HEK293 (cell line): ENCODE results near the gene IGDCC3.

Experiments used
- CTCF ChIA-PET: fragments of 350-600 bp; formaldehyde crosslinking; extraction: SDS; loops from one replicate; lab custom pipeline; 2021; ENCODE audit warnings: antibody characterized with exemption; lab: Yijun Ruan, JAX
- POLR2A ChIA-PET: fragments of 300-600 bp; formaldehyde crosslinking; extraction: SDS; loops from one replicate; lab custom pipeline; 2020; ENCODE audit warnings: antibody characterized with exemption, inconsistent platforms; lab: Yijun Ruan, JAX
- H3K27ac ChIP-seq: fragments of 200-500 bp; sonication (Bioruptor generic); 2 replicates; pipeline ENCODE4 v1.5.1; 2014; ENCODE audit warnings: low read depth, low read length, control low read depth, inconsistent platforms; ENCODE audit errors: extremely low read depth
- H3K36me3 ChIP-seq, 2 experiments: fragments of 200-500 bp in 1 of 2; sonication (Bioruptor generic) in 1 of 2; 1 replicate in 1 of 2; 2 replicates in 1 of 2; pipeline ENCODE4 v1.5.1; 2014 to 2017; ENCODE audit warnings: inconsistent platforms in 2 of 2, low read length in 2 of 2; ENCODE audit not compliant: control insufficient read depth in 2 of 2, insufficient read depth in 1 of 2
- H3K4me1 ChIP-seq: fragments of 200-500 bp; sonication (Bioruptor generic); 2 replicates; pipeline ENCODE4 v1.5.1; 2014; ENCODE audit warnings: mild to moderate bottlenecking, low read length, inconsistent platforms; ENCODE audit not compliant: control insufficient read depth, insufficient read depth
- H3K4me3 ChIP-seq: 2 replicates; pipeline ENCODE4 v1.5.1; 2011; ENCODE audit warnings: low read depth, mild to moderate bottlenecking, control low read depth, low read length, moderate library complexity
- H3K9me3 ChIP-seq: fragments of 200-500 bp; sonication (Bioruptor generic); 2 replicates; pipeline ENCODE4 v1.5.1; 2014; ENCODE audit warnings: low read depth, low read length, inconsistent platforms; ENCODE audit not compliant: control insufficient read depth, insufficient read depth
- HOXD13 ChIP-seq: sonication (generic); formaldehyde crosslinking; IDR thresholded peaks from 2 replicates; pipeline ENCODE4 v1.8.0; 2022; ENCODE audit warnings: missing genetic modification reagents, borderline replicate concordance
- RBAK ChIP-seq: fragments of 450-650 bp; formaldehyde crosslinking; IDR thresholded peaks from 2 replicates; pipeline ENCODE4 v1.5.1; 2016; ENCODE audit warnings: missing biosample characterization, missing genetic modification characterization
- SALL2 ChIP-seq: fragments of 450-650 bp; formaldehyde crosslinking; IDR thresholded peaks from 2 replicates; pipeline ENCODE4 v1.5.0; 2017; ENCODE audit warnings: missing biosample characterization, mild to moderate bottlenecking, missing genetic modification characterization, borderline replicate concordance
- ZFP41 ChIP-seq: fragments of 450-650 bp; formaldehyde crosslinking; IDR thresholded peaks from 2 replicates; pipeline ENCODE4 v1.5.1; 2016; ENCODE audit warnings: missing biosample characterization, missing genetic modification characterization, borderline replicate concordance
- ZNF175 ChIP-seq: fragments of 450-650 bp; formaldehyde crosslinking; IDR thresholded peaks from 2 replicates; pipeline ENCODE4 v1.5.1; 2016; ENCODE audit warnings: missing biosample characterization, missing genetic modification characterization
- ZNF433 ChIP-seq: fragments of 450-650 bp; formaldehyde crosslinking; IDR thresholded peaks from 2 replicates; pipeline ENCODE4 v1.5.1; 2016; ENCODE audit warnings: missing biosample characterization, missing genetic modification characterization, low read depth
- ZNF521 ChIP-seq: fragments of 450-650 bp; formaldehyde crosslinking; IDR thresholded peaks from 2 replicates; pipeline ENCODE4 v1.5.1; 2017; ENCODE audit warnings: missing biosample characterization, mild to moderate bottlenecking, missing genetic modification characterization
- ZNF555 ChIP-seq: fragments of 450-650 bp; formaldehyde crosslinking; conservative IDR thresholded peaks from 2 replicates; pipeline ENCODE4 v1.5.1; 2017; ENCODE audit warnings: missing biosample characterization, mild to moderate bottlenecking, missing genetic modification characterization, inconsistent platforms
- ZNF600 ChIP-seq: fragments of 450-650 bp; formaldehyde crosslinking; IDR thresholded peaks from 2 replicates; pipeline ENCODE4 v1.5.1; 2016; ENCODE audit warnings: missing biosample characterization, missing genetic modification characterization
- ZNF623 ChIP-seq: fragments of 450-650 bp; formaldehyde crosslinking; IDR thresholded peaks from 2 replicates; pipeline ENCODE4 v1.5.1; 2016; ENCODE audit warnings: missing biosample characterization, missing genetic modification characterization
- ZNF660 ChIP-seq: fragments of 450-650 bp; IDR thresholded peaks from 2 replicates; pipeline ENCODE4 v1.5.1; 2018; ENCODE audit warnings: missing biosample characterization, mild to moderate bottlenecking, missing genetic modification characterization
- TF ChIP-seq, protein P1 (sequence below): fragments of 450-650 bp; formaldehyde crosslinking; IDR thresholded peaks from 2 replicates; pipeline ENCODE4; 2016; ENCODE audit warnings: missing biosample characterization, missing genetic modification characterization
- TF ChIP-seq, protein P2 (sequence below): fragments of 450-650 bp; formaldehyde crosslinking; IDR thresholded peaks from 2 replicates; pipeline ENCODE4 v1.5.1; 2016; ENCODE audit warnings: missing biosample characterization, missing genetic modification characterization, borderline replicate concordance
- TF ChIP-seq, protein P3 (sequence below): fragments of 450-650 bp; formaldehyde crosslinking; IDR thresholded peaks from 2 replicates; pipeline ENCODE4 v1.5.1; 2017; ENCODE audit warnings: missing biosample characterization, missing genetic modification characterization
- TF ChIP-seq, protein P4 (sequence below): fragments of 450-650 bp; formaldehyde crosslinking; IDR thresholded peaks from 2 replicates; pipeline ENCODE4 v1.5.1; 2016; ENCODE audit warnings: missing biosample characterization, missing genetic modification characterization, borderline replicate concordance
- TF ChIP-seq, protein P5 (sequence below): fragments of 450-650 bp; formaldehyde crosslinking; IDR thresholded peaks from 2 replicates; pipeline ENCODE4 v1.5.1; 2016; ENCODE audit warnings: missing biosample characterization, missing genetic modification characterization

The IGDCC3 gene

DNA sequence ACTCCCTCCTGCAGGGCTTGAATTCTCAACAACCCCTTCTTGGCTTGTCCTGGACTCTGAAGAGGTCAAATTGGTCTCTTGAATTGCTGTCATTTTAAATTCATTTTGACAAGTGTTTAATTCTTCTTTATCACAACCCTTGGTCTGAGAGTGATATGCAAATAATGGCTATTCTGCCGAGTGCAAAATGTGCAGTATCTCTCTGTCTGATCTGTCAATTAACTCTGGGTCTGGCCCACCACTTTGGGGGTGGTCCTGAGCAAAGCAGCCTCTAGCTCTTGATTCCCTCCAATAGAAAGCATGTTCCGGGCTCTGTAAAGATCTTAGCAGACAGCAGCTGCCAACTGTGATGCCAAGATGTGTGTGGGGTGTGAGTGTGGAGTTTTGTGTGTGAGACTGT is 2.2 kb upstream of the IGDCC3 start:
- no peak overlapping the region for H3K27ac ChIP-seq
- no peaks in the 10 kb centered on the region for H3K9me3 ChIP-seq
- peaks cover 17% of the 10 kb centered on the region for H3K4me1 ChIP-seq
- ChIA-PET CTCF (interaction anchor here (0.7 to 17.3 kb wide), 4 partner anchors 14 to 189 kb away, joined by 3 to 454 read pairs (median 5); no protein-coding TSS in a partner anchor), POLR2A (no interaction called here)
- TF ChIP-seq, protein P1, sequence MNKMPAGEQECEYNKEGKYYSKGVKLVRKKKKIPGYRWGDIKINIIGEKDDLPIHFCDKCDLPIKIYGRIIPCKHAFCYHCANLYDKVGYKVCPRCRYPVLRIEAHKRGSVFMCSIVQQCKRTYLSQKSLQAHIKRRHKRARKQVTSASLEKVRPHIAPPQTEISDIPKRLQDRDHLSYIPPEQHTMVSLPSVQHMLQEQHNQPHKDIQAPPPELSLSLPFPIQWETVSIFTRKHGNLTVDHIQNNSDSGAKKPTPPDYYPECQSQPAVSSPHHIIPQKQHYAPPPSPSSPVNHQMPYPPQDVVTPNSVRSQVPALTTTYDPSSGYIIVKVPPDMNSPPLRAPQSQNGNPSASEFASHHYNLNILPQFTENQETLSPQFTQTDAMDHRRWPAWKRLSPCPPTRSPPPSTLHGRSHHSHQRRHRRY, result no peak
- no peak for TF ChIP-seq SALL2 (tag by site-specific recombination)
- TF ChIP-seq, protein P2, sequence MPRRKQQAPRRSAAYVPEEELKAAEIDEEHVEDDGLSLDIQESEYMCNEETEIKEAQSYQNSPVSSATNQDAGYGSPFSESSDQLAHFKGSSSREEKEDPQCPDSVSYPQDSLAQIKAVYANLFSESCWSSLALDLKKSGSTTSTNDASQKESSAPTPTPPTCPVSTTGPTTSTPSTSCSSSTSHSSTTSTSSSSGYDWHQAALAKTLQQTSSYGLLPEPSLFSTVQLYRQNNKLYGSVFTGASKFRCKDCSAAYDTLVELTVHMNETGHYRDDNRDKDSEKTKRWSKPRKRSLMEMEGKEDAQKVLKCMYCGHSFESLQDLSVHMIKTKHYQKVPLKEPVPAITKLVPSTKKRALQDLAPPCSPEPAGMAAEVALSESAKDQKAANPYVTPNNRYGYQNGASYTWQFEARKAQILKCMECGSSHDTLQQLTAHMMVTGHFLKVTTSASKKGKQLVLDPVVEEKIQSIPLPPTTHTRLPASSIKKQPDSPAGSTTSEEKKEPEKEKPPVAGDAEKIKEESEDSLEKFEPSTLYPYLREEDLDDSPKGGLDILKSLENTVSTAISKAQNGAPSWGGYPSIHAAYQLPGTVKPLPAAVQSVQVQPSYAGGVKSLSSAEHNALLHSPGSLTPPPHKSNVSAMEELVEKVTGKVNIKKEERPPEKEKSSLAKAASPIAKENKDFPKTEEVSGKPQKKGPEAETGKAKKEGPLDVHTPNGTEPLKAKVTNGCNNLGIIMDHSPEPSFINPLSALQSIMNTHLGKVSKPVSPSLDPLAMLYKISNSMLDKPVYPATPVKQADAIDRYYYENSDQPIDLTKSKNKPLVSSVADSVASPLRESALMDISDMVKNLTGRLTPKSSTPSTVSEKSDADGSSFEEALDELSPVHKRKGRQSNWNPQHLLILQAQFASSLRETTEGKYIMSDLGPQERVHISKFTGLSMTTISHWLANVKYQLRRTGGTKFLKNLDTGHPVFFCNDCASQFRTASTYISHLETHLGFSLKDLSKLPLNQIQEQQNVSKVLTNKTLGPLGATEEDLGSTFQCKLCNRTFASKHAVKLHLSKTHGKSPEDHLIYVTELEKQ, result no peak
- TF ChIP-seq, protein P3, sequence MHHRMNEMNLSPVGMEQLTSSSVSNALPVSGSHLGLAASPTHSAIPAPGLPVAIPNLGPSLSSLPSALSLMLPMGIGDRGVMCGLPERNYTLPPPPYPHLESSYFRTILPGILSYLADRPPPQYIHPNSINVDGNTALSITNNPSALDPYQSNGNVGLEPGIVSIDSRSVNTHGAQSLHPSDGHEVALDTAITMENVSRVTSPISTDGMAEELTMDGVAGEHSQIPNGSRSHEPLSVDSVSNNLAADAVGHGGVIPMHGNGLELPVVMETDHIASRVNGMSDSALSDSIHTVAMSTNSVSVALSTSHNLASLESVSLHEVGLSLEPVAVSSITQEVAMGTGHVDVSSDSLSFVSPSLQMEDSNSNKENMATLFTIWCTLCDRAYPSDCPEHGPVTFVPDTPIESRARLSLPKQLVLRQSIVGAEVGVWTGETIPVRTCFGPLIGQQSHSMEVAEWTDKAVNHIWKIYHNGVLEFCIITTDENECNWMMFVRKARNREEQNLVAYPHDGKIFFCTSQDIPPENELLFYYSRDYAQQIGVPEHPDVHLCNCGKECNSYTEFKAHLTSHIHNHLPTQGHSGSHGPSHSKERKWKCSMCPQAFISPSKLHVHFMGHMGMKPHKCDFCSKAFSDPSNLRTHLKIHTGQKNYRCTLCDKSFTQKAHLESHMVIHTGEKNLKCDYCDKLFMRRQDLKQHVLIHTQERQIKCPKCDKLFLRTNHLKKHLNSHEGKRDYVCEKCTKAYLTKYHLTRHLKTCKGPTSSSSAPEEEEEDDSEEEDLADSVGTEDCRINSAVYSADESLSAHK, result no peak
- TF ChIP-seq ZNF175 (tag by site-specific recombination), result no peak
- TF ChIP-seq ZNF555, result no peak
- TF ChIP-seq ZNF623 (tag by site-specific recombination), result no peak
- no peak for TF ChIP-seq ZNF600 (tag by site-specific recombination)
- TF ChIP-seq RBAK (tag by site-specific recombination), result no peak
- TF ChIP-seq HOXD13 (CRISPR knock-in tag), result no peak
- TF ChIP-seq, protein P4, sequence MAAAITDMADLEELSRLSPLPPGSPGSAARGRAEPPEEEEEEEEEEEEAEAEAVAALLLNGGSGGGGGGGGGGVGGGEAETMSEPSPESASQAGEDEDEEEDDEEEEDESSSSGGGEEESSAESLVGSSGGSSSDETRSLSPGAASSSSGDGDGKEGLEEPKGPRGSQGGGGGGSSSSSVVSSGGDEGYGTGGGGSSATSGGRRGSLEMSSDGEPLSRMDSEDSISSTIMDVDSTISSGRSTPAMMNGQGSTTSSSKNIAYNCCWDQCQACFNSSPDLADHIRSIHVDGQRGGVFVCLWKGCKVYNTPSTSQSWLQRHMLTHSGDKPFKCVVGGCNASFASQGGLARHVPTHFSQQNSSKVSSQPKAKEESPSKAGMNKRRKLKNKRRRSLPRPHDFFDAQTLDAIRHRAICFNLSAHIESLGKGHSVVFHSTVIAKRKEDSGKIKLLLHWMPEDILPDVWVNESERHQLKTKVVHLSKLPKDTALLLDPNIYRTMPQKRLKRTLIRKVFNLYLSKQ (tag by site-specific recombination), result no peak
- TF ChIP-seq, protein P5, sequence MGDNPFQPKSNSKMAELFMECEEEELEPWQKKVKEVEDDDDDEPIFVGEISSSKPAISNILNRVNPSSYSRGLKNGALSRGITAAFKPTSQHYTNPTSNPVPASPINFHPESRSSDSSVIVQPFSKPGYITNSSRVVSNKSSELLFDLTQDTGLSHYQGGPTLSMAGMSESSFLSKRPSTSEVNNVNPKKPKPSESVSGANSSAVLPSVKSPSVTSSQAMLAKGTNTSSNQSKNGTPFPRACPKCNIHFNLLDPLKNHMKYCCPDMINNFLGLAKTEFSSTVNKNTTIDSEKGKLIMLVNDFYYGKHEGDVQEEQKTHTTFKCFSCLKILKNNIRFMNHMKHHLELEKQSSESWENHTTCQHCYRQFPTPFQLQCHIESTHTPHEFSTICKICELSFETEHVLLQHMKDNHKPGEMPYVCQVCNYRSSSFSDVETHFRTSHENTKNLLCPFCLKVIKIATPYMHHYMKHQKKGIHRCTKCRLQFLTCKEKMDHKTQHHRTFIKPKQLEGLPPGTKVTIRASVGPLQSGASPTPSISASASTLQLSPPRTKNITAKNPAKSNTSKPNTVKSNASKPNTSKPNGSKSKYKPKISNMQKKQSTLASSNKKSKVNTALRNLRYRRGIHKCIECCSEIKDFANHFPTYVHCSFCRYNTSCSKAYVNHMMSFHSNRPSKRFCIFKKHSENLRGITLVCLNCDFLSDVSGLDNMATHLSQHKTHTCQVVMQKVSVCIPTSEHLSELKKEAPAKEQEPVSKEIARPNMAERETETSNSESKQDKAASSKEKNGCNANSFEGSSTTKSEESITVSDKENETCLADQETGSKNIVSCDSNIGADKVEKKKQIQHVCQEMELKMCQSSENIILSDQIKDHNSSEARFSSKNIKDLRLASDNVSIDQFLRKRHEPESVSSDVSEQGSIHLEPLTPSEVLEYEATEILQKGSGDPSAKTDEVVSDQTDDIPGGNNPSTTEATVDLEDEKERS, result no peak
- TF ChIP-seq ZNF433, result no peak
- TF ChIP-seq ZNF521 (tag by site-specific recombination), result no peak
- TF ChIP-seq ZNF660, result no peak
- TF ChIP-seq ZFP41 (tag by site-specific recombination), result no peak
- no peak overlapping the region for H3K4me3 ChIP-seq
- no peaks in the 10 kb centered on the region for H3K36me3 ChIP-seq
